Jurkat, Clone E6-1 (cell line): ENCODE data around the gene ASTN2.

Experiments
- DNase-seq: peaks from one replicate; pipeline ENCODE4 v3.0.0-alpha.2; 2011; ENCODE audit warnings: low read depth, low spot score
- H3K4me3 ChIP-seq: 2 replicates; pipeline ENCODE4 v1.5.1; 2011; ENCODE audit warnings: mild to moderate bottlenecking, low read length, control low read depth, moderate library complexity

ASTN2 gene

DNA sequence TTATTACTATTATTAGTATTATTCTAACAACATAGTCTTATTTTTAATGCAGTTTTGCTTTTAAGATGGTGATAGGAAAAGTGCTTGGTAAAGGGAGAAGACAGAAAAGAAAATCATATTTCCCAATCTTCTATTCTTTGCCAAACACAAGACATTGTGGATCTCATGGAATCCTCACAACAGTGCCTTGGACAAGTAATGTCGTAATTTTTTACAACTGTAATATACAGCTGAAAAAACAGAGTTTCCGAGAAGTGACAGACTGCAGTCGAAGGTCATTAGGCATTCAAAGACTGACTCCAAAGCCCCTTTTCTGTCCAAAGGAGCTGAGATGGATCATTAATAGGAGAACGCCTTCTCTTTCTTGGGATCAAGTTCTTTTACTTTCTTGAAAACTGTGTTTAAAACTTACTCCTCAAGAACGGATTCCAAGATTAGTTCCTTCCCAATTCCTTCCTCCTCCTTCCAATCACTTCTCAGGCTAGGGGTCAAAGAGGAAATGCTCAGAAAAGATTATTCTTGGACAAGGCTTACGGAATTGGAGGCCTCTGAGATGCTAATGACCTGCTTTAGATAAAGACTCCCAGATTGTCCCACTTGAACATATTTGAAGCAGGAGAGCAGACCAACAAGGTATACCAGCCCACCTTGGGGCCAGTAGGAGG lies 752.1 kb downstream of the ASTN2 start:
- no peak overlapping the region for H3K4me3 ChIP-seq
- no peak for DNase-seq

DNA sequence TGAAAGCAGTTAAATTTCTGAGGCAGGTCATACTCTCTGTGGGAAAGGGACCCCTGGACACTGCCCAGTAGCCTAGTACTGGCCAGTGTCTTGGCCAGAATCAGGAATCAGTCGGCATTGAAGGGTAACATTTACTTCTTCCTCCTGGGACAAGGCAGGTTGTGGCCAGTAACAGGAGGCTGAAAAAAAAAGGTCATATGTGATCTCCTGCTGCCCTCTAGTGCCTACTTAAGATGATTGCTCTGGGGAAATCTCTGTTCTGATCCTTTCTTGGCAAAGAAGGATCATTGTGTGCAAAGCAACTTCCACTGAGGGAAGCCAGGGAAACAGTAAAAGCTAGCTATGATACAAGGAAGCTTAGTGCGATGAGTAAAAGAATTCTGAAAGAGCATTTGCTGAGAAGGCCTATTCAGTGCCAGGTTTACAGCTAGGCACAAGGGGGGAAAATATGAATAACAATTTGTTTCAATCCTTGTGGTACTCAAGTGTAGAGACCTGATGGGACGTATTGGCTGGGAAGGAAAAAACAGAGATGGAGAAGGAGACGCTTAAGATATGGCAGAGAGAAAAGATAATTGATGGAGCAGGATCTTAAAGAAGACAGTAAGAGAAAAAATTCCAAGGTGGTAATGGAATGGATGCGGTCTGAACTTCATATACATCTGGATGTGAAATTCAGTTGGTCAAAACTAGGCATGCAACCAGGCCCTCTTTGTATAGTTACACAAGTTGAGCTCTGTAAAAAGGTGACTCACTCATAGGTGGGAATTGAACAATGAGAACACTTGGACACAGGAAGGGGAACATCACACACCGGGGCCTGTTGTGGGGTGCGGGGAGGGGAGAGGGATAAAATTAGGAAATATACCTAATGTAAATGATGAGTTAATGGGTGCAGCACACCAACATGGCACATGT lies 753.6 kb downstream of the ASTN2 start:
- peak; percentile 60 for DNase-seq
- H3K4me3 ChIP-seq: no peak overlapping the region

DNA sequence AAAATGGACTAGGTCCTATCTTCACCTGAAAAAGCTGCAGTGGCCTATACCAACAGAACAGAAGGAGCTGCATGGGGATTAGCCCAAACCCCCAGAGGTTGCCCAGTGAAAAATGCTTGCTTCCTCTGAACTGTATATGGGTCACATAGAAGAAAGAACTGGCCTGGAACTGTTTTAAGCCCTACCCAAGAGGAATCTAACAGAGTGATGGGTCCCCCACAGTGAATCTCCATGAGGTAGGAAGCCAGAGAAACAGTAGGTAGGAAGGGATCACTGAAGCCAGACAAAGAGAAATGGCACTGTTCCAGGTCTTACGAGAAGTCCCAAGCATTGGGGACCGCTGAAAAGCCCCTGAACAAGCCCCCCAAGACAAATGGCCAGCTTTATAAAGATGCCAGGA lies 756.6 kb downstream of the ASTN2 start:
- DNase-seq: no peak
- no peak overlapping the region for H3K4me3 ChIP-seq

DNA sequence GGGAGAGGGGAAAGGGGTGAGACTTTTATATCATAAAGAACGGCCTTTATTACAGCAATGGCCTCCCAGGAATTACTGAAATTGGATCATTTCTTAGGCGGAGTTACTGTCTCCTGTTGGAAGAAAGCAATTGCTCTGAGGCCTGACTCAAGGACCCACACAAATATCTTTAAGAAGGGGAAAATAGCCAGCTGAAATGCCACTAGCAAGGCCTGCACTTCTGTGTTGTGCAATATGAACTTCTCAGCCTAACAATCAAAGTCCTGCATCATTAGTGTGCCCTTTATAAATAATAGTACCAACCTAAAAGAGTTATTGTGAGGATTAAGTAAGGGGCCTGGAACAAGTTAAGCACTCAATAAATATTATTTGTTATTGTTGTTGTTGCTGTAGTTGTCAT lies 757.9 kb downstream of the ASTN2 start:
- DNase-seq: no peak
- H3K4me3 ChIP-seq: no peak overlapping the region

DNA sequence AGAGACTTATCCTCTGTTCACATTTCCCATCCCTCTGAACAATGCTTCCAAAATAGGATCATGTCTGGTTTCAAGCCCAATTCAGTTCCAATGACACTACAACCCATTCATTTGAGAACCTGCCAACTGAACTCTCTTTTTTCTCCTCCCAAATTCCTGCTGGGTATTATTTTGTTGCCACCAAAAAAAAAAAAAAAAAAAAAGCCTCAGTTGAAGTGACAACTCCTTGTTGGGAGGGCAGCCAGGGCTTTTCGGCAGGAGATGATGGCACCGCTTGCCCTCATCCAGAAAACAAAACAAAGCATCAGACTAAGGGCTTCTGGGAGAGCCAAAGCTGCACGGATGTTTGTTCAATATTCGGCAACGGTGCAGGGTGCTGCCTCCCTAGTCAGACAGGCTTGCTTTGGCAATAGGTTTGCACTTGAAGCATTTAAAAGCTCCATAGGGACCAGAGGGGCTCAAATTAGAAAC lies 758.3 kb downstream of the ASTN2 start:
- DNase-seq: no peak
- no peak overlapping the region for H3K4me3 ChIP-seq

DNA sequence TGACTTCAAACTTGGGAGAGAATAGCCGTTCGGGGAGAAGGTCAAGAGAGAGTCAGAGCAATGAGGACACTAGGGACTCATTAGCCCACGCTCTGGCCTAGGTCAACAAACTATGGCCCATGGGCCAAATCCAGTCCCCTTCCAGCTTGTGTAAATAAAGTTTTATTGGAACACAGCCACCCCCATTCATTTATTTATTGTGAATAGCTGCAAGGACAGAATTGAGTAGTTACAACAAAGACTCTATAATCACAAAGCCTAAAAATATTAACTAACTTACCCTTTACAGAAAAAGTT lies 760.9 kb downstream of the ASTN2 start:
- H3K4me3 ChIP-seq: no peak overlapping the region
- no peak for DNase-seq

DNA sequence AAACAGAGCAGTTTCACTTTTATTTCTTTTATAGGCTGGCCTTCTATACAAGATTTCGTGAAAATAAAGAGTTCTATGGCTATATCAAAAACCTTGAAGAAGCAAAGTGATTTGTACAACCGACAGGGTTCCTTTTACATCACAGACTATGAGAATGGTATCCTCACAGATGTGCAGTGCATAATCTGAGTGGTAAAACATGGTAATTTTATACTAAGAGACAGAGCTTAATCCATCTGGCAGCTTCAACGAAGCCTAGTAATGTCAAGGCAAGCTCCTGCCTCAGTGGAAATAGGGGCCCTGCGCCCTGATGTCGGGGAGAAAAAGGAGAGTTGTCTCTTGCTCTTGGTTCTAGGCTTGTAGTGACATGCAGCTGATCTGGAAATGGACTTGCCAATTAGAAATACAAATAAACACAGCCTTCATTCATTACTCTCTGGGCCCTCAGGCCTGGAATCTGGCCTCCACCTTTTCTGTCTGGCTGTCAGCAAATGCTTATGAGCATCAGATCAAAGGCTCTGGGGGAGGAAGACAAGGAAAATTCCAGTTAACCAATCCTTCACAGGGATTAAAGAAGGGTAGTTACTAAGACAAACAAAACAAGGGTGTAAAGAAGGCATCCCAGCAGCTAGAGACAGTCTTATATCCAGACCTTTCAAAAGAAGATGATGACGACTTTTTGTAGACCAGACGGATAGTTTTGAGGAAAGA lies 761.4 kb downstream of the ASTN2 start:
- no peak overlapping the region for H3K4me3 ChIP-seq
- DNase-seq: no peak

DNA sequence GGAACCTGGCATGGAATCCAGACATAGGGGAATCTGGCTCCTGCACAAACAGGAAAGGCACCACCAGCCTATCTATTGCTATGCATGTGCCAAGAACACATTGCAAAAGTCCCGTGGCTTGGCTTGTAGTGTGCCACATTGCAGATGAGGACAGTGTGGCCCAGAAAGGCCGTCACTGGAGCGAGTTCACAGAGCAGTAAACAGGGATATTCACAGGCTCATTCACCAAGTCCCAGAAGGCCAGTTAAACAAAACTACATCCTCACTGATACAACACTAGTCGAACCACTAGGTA lies 767.4 kb downstream of the ASTN2 start:
- DNase-seq: no peak
- no peak overlapping the region for H3K4me3 ChIP-seq

DNA sequence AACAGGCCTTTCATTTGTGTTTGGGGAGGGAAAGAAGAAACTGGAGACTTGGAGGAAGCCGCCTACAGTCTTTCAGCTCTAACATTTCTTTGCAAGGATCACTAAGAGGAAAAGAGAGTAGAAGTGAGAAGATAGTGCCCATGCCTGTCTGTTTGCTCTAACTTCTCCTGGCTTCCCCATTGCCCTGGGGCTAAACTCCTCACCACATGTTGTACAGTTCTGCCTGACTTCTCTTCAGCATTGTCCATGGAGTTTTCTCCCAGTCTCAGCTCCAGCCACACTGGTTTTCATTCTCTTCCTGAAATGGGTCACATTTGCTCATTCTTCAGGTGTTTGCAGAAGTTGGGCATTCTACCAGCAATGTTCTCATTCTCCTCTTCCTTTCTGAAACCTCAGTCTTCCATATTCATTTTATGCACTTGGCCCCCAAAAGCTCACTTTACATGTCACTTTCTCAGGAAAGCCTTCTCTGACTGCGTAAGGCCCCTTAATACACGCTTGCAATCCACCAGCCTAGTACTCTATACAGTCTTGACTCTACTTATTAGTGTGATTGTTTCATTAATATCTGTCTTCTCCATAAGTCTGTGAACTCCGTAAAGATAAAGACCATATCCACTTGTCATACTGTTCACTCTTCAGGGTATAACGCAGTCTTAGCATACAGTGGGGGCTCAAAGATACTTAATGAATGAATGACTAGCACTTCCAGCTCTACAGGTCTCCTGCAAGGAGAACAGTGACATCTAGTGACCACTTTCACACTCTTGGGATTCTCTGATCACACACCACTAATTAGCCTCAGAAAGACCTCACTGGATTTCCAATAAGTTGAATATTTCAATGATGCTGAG lies 768.0 kb downstream of the ASTN2 start:
- no peak overlapping the region for H3K4me3 ChIP-seq
- peak; percentile 27 for DNase-seq

DNA sequence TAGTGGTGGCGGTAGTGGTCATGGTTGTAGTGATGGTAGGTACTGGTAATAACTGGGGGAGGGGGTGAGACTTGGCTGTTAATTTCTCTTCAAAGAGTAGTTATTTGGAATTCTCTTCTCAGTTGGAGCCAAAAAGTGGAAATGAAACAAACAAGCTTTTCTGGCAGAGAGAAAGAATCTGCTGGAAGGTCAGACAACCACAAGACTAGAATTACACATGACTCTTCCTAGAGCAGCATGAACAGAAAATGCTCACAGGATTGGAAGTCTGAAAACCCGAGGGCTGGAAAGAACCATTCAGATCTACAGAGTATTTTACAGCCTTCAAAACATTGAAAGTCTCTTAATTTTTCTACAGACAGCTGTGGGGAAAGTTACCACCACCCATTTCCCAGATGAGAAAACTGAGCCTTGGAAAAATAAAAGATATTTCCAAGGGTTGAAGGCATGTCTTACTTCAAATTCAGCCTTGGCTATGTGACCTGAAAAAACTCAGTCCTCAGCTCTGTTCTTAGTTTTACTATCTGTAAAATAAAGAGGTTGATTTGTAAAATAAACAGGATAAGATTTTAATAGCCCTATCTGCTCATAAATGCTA lies 770.7 kb downstream of the ASTN2 start:
- H3K4me3 ChIP-seq: no peak overlapping the region
- DNase-seq: no peak

DNA sequence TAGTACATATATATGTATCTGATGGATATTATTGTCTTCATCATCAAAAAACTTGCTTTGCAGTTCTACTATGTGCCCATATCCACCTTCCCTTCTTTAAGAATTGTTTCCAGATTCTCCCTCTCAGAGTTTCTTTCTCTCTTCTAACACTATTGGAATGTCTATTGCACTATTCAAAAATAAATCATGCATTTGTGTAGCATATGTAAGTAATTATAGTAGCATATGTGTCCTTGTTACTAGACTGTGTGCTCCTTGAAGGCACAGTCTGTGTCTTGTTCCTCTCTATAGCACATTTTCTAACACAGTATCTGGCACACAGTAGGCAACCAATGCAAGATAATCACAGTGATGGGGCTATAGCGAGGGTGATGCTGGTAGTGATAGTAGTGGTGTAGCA lies 771.2 kb downstream of the ASTN2 start:
- H3K4me3 ChIP-seq: no peak overlapping the region
- no peak for DNase-seq

DNA sequence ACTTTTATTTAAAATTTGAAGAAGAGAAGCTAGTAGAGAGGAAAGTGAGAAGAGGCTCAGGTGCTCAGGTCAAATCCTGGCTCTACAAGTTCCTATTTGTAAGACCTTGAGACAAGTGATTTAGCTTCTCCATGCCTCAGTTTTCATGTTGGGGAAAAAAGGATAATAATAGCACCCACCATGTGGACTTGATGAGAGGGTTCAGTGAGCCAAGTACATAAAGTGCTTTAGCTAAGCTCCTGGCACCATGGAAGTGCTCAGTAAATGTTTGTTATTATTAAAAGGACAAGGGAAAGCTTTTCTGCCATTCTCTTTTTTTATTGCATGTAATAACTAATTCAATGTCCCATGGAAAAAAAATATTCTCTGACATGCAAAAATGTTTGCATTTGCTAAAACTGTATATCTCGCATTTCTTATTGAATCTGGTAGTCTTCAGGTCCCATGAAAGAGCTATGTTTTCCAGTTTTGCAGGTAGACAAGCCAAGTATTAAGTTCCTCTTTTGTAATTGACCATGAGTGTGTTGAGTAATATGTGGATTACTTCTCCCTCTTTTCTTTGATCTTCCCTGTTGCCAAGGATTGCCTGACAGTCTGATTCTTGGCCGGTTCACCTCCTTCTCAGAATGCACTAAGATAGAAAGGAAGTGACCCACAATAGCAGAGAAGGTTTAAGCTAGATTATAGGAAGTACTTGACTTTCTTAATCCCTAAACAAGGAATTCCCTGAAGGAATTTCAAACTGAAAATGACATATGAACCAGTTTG lies 773.4 kb downstream of the ASTN2 start:
- H3K4me3 ChIP-seq: no peak overlapping the region
- DNase-seq: no peak

DNA sequence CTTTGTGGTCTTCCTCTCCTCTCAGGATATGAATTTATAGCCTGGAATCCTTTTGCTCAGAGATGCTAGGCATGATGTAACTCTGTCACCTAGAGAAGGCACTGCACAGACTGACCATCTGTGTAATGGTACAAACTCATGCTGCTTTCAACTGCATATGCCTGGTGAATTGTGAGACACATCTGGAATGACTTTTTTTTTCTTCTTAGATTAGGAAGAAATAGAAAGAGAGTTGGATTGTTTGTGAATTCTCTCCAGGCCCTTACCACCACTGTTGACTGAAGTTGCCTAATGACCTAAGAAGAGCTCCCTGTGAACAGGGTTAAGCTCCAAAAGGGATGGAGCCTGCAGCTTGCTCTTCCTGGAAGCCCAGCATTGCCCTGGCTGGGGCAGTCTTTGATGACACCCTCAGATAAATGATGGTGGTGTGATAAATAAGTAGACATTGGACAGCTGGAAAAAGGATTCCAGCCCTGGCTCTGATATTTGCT lies 775.6 kb downstream of the ASTN2 start:
- no peak overlapping the region for H3K4me3 ChIP-seq
- DNase-seq: no peak

DNA sequence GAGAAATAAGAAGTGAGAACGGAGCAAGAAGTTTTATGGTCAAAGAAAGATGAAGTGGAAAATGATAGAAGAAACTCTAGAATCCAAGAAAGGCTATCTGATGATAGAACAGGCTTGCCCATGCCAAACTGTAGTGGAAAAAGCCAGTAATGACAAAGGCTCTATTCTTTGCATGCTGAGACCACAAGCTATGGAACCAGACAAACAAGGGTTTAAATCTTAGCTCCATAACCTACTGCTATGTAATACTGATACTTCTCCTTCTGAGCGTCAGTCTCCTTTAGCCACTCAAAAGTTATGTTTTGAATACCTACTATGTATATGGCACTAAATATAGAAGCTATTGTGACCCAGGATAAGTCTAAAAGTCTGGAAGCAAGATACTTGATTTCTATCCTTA lies 778.9 kb downstream of the ASTN2 start:
- no peak for DNase-seq
- H3K4me3 ChIP-seq: no peak overlapping the region

DNA sequence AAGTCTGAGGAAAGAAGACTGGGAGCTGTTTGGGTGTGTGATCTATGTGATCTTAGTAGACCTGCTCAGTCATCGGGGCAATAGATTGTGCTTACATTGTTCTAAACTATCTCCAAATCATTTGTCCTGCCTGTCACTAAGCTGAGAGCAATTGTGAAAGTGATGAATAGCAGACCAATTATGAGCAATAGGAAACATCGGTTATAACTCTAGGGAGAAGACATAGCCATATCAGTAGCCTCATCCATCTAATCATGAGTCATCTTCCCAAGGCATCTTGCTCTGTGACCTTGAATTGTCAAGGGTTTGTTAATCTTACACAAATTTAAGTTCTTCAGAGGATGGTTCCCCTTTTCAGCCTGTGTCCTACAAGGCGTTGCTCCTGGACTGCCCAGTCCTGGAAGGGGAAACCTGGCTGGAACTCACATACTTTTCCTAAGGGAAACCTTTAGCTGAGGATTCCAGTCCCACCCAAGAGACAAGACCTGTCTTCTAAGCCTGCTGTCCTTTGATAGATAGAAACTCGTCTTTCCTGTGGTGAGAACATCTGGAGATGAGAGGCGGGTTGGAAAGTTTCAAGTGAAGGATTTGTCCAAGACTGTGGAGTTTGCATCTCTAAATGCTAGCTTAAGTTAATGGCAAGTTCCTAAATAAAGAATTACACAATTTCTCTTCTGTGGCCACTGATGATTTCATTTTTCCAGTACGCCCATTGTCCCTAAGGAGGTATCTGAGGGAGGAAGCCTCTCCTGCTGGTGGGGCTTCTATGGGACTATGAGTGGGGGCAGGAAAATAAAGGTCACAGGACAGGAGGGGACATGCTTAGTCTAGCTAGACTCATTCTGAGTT lies 781.6 kb downstream of the ASTN2 start:
- DNase-seq: no peak

DNA sequence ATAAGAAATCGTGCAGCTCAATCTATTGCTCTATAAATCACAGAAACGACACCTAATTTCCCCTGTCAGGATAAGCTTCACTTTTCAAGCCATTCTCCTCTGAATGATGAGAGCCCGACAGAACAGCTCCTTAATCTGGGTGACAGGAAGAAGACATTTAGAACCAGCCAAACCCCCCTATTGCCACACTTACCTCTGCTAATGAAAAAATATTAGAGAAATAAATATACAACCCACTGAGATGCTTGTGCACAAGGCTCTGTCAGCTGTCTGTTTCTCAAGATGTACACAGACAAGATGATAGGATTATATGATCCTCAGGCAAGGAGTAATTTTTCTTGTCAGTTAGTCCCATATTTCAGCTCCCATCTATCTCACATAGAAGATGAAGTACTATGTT lies 785.2 kb downstream of the ASTN2 start:
- H3K4me3 ChIP-seq: no peak overlapping the region
- no peak for DNase-seq

More for the DNA sequence above, 781.6 kb downstream of the ASTN2 start:
- no peak overlapping the region for H3K4me3 ChIP-seq

DNA sequence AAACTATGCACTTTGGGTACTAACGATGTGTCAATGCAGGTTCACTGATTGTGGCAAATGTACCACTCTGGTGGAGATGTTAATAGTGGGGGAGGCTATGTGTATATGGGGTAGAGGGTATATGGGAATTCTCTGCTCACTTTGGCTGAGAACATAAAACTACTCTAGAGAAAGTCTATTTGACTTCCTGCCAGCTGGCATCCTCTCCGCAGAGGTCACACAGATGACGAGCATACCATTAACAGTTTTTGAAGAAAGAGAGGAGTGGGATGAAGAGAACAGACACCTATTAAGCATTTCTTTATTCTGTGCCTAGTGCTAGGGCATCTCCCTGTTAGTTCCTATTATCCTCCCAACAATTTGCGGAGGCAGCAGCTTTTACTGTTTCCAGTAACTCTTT lies 786.1 kb downstream of the ASTN2 start:
- no peak overlapping the region for H3K4me3 ChIP-seq
- DNase-seq: no peak
